HTERT RPE-1 (cell line): ENCODE measurements around the gene FPGT.
"Not testable (repeated sequence)": the region's sequence is repeated elsewhere in the genome, so short reads cannot be mapped to it uniquely, and the experiment has no call there.

Experiments used
- in situ Hi-C: fragments of 300-500 bp; cut with MboI; formaldehyde crosslinking; loops from 4 replicates; pipeline ENCODE4 v1.14.3; 2020; ENCODE audit warnings: low sequenced_read_pairs

FPGT gene

DNA sequence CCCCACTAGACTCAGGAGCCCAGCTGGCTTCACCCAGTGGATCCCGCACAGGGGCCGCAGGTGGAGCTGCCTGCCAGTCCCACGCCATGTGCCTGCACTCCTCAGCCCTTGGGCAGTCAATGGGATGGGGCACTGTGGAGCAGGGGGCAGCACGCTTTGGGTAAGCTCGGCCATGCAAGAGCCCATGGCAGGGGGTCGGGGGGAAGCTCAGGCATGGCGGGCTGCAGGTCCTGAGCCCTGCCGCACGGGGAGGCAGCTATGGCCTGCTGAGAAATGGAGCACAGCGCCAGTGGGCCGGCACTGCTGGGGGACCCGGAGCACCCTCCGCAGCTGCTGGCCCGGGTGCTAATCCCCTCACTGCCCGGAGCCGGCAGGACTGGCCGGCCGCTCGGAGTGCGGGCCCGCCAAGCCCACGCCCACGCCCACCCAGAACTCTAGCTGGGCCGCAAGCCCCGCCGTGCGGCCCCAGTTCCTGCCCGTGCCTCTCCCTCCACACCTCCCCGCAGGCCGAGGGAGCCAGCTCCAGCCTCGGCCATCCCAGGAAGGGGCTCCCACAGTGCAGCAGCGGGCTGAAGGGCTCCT is 55.3 kb downstream of the FPGT start:
- in situ Hi-C loops: not testable (repeated sequence)
